HG02884 (cell line): ENCODE measurements around the gene KBTBD13.

Experiments
- ATAC-seq: cut with Tn5 transposase; IDR thresholded peaks from one replicate; pipeline ENCODE4 v1.9.1; 2021; ENCODE audit warnings: mild to moderate bottlenecking, moderate library complexity; ENCODE audit not compliant: unreplicated experiment

KBTBD13 gene

GRCh38 chr15:65105038-65105437 is 28.5 kb downstream of the KBTBD13 start:
- no peak for ATAC-seq

GRCh38 chr15:65106011-65106590 is 29.6 kb downstream of the KBTBD13 start:
- ATAC-seq, result no peak

GRCh38 chr15:65110676-65111292 is 34.2 kb downstream of the KBTBD13 start:
- ATAC-seq, result no peak

GRCh38 chr15:65115086-65115485 is 38.5 kb downstream of the KBTBD13 start, which contains the start of gene UBAP1L:
UBAP1L (minus strand) TSS chr15:65115200; CDS start chr15:65106215, 8,985 bp downstream.
- ATAC-seq, result no peak

- ATAC-seq, result no peak
Measured at GRCh38 chr15:65115542-65115941, 39.0 kb downstream of the KBTBD13 start.
